Loucy (cell line): ENCODE data around the gene RNF2.

ENCODE experiments used
- H2AFZ ChIP-seq: fragments of 200-600 bp; sonication (generic); 2 replicates; pipeline ENCODE4 v1.6.0; 2016; ENCODE audit warnings: antibody characterized with exemption, mild to moderate bottlenecking, low read length, moderate library complexity
- H3F3A ChIP-seq: fragments of 200-600 bp; 2 replicates; pipeline ENCODE4 v1.6.0; 2016; ENCODE audit warnings: antibody characterized with exemption, low read depth, mild to moderate bottlenecking
- H3K27me3 ChIP-seq: fragments of 200-600 bp; sonication (generic); 2 replicates; pipeline ENCODE4 v1.6.1; 2014; ENCODE audit warnings: low read length, mild to moderate bottlenecking; ENCODE audit not compliant: insufficient read depth, poor library complexity, severe bottlenecking
- H3K36me3 ChIP-seq: fragments of 200-600 bp; sonication (generic); 2 replicates; pipeline ENCODE4 v1.6.1; 2016; ENCODE audit warnings: low read length; ENCODE audit not compliant: insufficient read depth
- H3K4me1 ChIP-seq: fragments of 200-600 bp; sonication (generic); 2 replicates; pipeline ENCODE4 v1.5.1; 2014; ENCODE audit warnings: low read length, mild to moderate bottlenecking; ENCODE audit not compliant: insufficient read depth, poor library complexity, severe bottlenecking
- H3K4me2 ChIP-seq: fragments of 200-600 bp; sonication (generic); 2 replicates; pipeline ENCODE4 v1.6.0; 2014; ENCODE audit warnings: antibody characterized with exemption, low read length, low read depth, mild to moderate bottlenecking; ENCODE audit not compliant: poor library complexity, severe bottlenecking
- H3K4me3 ChIP-seq: fragments of 200-600 bp; sonication (generic); 2 replicates; pipeline ENCODE4 v1.5.1; 2014; ENCODE audit warnings: low read length, mild to moderate bottlenecking, mixed read lengths; ENCODE audit not compliant: poor library complexity, severe bottlenecking
- H3K79me2 ChIP-seq: fragments of 200-600 bp; sonication (generic); 2 replicates; pipeline ENCODE4 v1.6.1; 2014; ENCODE audit warnings: low read length; ENCODE audit not compliant: insufficient read depth
- H3K9ac ChIP-seq: fragments of 200-600 bp; sonication (generic); 2 replicates; pipeline ENCODE4 v1.6.0; 2014; ENCODE audit warnings: mild to moderate bottlenecking, low read depth, low read length, moderate library complexity; ENCODE audit not compliant: poor library complexity, severe bottlenecking
- H3K9me2 ChIP-seq: fragments of 200-600 bp; sonication (generic); replicated peaks from 2 replicates; pipeline ENCODE4 v1.6.1; 2016; ENCODE audit warnings: low read depth, low read length, mixed read lengths
- H3K9me3 ChIP-seq: fragments of 200-600 bp; sonication (generic); 2 replicates; pipeline ENCODE4 v1.6.1; 2014; ENCODE audit warnings: mild to moderate bottlenecking, antibody characterized with exemption, low read length, low read depth; ENCODE audit not compliant: insufficient read depth
- H4K20me1 ChIP-seq: fragments of 200-600 bp; sonication (generic); 2 replicates; pipeline ENCODE4 v1.6.0; 2014; ENCODE audit warnings: antibody characterized with exemption, low read length, mild to moderate bottlenecking; ENCODE audit not compliant: insufficient read depth, poor library complexity, severe bottlenecking
- CTCF ChIP-seq: fragments of 200-600 bp; sonication (generic); conservative IDR thresholded peaks from 2 replicates; pipeline ENCODE4 v1.5.1; 2014; ENCODE audit warnings: mild to moderate bottlenecking, antibody characterized with exemption, low read length
- EZH2phosphoT487 ChIP-seq: fragments of 200-600 bp; IDR thresholded peaks from 2 replicates; pipeline ENCODE4 v1.6.1; 2018; ENCODE audit warnings: antibody characterized with exemption, mild to moderate bottlenecking, moderate library complexity, borderline replicate concordance

The RNF2 gene

GRCh38 chr1:185027252-185027882, 18.0 kb upstream of the RNF2 start:
- Histone ChIP-seq H3K9me2 (no peaks in the 10 kb centered on the region), H3K4me3 (no peak overlapping the region), H3K27me3 (no peaks in the 10 kb centered on the region), H3K9ac (no peak overlapping the region), H3K4me1 (no peaks in the 10 kb centered on the region), H3F3A (no peaks in the 10 kb centered on the region), H4K20me1 (no peaks in the 10 kb centered on the region), H3K4me2 (no peak overlapping the region), H3K36me3 (no peaks in the 10 kb centered on the region), H3K9me3 (peaks cover 4% of the 10 kb centered on the region; the same call in 1 of the 2 replicates), H3K79me2 (no peaks in the 10 kb centered on the region), H2AFZ (no peak overlapping the region)
- no peak for TF ChIP-seq EZH2phosphoT487
- no peak for TF ChIP-seq CTCF

GRCh38 chr1:185033686-185034085, 11.7 kb upstream of the RNF2 start:
- Histone ChIP-seq H3K79me2 (no peaks in the 10 kb centered on the region), H3K36me3 (no peaks in the 10 kb centered on the region)

GRCh38 chr1:185035258-185035657, 10.1 kb upstream of the RNF2 start:
- no peaks in the 10 kb centered on the region for H3K9me3 ChIP-seq
- TF ChIP-seq EZH2phosphoT487: no peak
- no peak for TF ChIP-seq CTCF
- H3K9me2 ChIP-seq: no peaks in the 10 kb centered on the region
- no peaks in the 10 kb centered on the region for H3K27me3 ChIP-seq
- H3K36me3 ChIP-seq: no peaks in the 10 kb centered on the region
- no peak overlapping the region for H3K9ac ChIP-seq
- H3F3A ChIP-seq: no peaks in the 10 kb centered on the region
- H4K20me1 ChIP-seq: no peaks in the 10 kb centered on the region
- no peak overlapping the region for H3K4me3 ChIP-seq
- H3K4me1 ChIP-seq: peaks cover 10% of the 10 kb centered on the region
- H2AFZ ChIP-seq: no peak overlapping the region
- H3K79me2 ChIP-seq: no peaks in the 10 kb centered on the region
- no peak overlapping the region for H3K4me2 ChIP-seq

More at GRCh38 chr1:185033686-185034085, 11.7 kb upstream of the RNF2 start:
- no peak overlapping the region for H2AFZ ChIP-seq
- TF ChIP-seq EZH2phosphoT487 (no peak), CTCF (no peak)
- peaks cover 3% of the 10 kb centered on the region for H3K4me1 ChIP-seq
- H3K9me3 ChIP-seq: no peaks in the 10 kb centered on the region
- H3K4me2 ChIP-seq: no peak overlapping the region
- H3K4me3 ChIP-seq: no peak overlapping the region
- no peaks in the 10 kb centered on the region for H3K9me2 ChIP-seq
- H3K9ac ChIP-seq: no peak overlapping the region
- H3K27me3 ChIP-seq: no peaks in the 10 kb centered on the region
- no peaks in the 10 kb centered on the region for H3F3A ChIP-seq
- no peaks in the 10 kb centered on the region for H4K20me1 ChIP-seq
